ENCODE data around the gene ZFC3H1.
A peak's percentile ranks its signal among the peaks of the same experiment; 100 is the strongest.

The ZFC3H1 gene

DNA sequence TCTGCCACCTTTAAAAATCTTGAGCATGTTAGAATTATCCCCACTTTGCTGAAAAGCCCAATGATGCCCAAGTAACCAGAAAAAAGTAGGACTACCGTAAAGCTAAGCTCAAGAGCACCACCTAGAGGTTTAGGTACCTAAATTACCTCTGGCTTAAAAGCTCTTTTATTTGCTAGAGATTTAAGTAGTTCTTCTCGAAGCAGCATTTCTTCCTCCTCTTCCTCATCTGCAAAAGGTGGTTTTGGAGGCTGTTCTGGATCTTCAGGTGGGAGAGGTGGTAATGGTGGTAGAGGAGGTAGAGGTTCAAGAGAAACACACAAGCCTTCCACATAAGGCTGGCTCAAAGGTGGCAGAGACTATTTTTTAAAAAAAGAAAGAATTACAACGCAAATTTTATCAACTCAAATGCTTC, 26.9 kb downstream of the ZFC3H1 start:
- no peak overlapping the region for H3K4me3 ChIP-seq (ENCODE audit: low read length)
- TF ChIP-seq, protein P1, sequence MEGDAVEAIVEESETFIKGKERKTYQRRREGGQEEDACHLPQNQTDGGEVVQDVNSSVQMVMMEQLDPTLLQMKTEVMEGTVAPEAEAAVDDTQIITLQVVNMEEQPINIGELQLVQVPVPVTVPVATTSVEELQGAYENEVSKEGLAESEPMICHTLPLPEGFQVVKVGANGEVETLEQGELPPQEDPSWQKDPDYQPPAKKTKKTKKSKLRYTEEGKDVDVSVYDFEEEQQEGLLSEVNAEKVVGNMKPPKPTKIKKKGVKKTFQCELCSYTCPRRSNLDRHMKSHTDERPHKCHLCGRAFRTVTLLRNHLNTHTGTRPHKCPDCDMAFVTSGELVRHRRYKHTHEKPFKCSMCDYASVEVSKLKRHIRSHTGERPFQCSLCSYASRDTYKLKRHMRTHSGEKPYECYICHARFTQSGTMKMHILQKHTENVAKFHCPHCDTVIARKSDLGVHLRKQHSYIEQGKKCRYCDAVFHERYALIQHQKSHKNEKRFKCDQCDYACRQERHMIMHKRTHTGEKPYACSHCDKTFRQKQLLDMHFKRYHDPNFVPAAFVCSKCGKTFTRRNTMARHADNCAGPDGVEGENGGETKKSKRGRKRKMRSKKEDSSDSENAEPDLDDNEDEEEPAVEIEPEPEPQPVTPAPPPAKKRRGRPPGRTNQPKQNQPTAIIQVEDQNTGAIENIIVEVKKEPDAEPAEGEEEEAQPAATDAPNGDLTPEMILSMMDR (conservative IDR thresholded peaks at IDR 0.05; ENCODE audit: low read depth, low read length), result peak; percentile 87
- peak; percentile 27 for DNase-seq (ENCODE audit: low read depth)

DNA sequence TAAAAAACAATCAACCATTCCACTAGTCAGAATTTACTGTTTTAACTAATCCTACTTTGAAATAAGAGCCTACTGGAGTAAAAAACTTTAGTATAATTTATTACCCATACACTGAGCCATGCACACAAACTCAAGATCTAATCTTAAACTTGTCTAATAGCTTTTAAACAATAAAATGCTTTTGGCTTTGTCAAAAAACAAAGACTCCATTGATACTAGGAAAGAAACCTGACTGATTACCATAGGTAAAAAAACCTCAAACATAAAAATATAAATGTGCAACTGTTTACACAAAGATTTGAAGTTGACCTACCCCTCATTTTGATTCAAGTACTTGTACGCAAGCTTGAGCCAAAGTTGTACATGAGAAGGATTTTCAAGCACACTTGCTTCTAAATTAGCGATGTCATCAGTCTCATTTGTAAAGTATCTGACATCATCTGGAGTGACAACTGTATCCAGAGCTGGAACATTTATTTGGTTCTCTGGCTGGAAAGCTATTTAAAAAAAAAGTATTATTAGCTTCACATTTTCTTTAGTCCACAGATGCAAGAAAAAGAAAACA, 36.1 kb downstream of the ZFC3H1 start:
- TF ChIP-seq, protein P1 (conservative IDR thresholded peaks at IDR 0.05; ENCODE audit: low read depth, low read length), result no peak
- H3K4me3 ChIP-seq (ENCODE audit: low read length), result no peak overlapping the region
- DNase-seq (ENCODE audit: low read depth), result no peak

DNA sequence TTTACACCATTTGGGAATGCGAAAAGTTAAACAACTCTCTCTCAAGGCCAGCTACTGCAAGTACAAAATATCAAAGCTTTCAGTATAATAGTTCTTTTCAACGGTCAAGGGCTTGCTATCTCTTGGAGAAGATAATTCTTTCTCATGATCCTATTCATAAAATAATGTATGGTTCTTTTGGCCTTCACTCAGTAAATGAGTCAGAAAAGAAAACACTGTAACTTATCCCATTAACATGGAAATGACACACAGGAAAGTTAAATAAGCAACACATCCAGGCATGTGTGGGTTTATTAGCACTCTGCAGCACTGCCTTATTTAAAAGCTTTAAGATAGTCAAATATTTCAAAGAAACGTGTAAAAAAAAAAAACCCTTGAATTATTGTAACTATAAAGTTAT, 36.9 kb downstream of the ZFC3H1 start:
- TF ChIP-seq, protein P1 (conservative IDR thresholded peaks at IDR 0.05; ENCODE audit: low read depth, low read length), result no peak
- no peak for DNase-seq (ENCODE audit: low read depth)
- no peak overlapping the region for H3K4me3 ChIP-seq (ENCODE audit: low read length)

DNA sequence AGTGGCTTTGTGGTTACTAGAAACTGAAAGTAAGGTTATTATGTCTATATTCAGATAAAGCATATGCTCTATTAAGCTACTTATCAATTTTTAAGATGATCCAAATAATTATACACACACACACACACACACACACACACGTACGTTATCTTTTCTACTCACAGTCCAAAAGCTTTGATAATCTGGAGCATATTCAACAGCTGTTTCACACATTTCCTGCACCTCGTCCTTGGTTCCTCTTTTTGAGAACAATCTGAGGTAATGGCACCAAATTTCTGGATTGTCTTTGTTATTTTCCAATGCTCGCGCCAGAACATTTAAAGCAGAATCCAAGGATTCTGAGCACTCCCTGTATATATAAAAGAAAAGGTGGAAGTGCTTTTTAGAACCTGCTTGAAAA, 37.5 kb downstream of the ZFC3H1 start:
- H3K4me3 ChIP-seq (ENCODE audit: low read length), result no peak overlapping the region
- DNase-seq (ENCODE audit: low read depth), result no peak
- TF ChIP-seq, protein P1 (conservative IDR thresholded peaks at IDR 0.05; ENCODE audit: low read depth, low read length), result no peak

DNA sequence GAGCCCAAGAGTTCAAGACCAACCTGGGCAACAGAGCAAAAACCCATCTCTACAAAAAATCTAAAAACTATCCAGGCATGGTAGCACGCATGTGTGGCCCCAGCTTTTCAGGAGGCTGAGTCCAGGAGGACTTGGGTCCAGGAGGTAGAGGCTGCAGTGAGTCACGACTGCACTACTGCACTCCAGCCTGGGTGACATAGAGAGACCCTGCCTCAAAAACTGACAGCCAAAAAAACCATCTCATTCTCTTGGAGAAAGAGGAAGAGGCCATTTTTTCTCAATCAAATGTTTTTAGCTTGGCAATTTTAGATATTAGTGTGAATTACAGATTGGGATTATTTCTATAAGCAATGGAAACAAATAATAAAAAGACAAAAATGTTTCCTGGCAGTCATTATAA, 38.2 kb downstream of the ZFC3H1 start:
- TF ChIP-seq, protein P1 (conservative IDR thresholded peaks at IDR 0.05; ENCODE audit: low read depth, low read length), result no peak
- DNase-seq (ENCODE audit: low read depth), result no peak
- no peak overlapping the region for H3K4me3 ChIP-seq (ENCODE audit: low read length)

DNA sequence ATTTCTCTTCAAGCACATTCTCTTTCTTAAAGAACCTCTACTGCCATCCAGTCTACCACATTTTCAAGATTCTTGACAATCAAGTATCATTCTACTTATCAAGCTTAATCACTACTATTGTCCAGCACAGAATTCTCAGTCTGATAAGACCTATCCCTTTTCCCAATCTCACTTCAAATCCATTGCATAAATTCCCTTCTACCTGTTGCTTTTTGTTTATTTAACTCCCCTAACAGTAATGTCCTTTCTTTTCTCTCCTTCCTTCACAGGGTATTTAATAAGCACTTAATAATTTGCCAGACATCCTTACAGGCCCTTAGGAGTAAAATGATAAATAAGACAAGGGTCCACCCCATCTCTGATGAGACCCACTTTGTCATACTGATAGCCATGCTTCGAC, 41.7 kb downstream of the ZFC3H1 start:
- no peak for DNase-seq (ENCODE audit: low read depth)
- no peak overlapping the region for H3K4me3 ChIP-seq (ENCODE audit: low read length)
- TF ChIP-seq, protein P1 (conservative IDR thresholded peaks at IDR 0.05; ENCODE audit: low read depth, low read length), result no peak

DNA sequence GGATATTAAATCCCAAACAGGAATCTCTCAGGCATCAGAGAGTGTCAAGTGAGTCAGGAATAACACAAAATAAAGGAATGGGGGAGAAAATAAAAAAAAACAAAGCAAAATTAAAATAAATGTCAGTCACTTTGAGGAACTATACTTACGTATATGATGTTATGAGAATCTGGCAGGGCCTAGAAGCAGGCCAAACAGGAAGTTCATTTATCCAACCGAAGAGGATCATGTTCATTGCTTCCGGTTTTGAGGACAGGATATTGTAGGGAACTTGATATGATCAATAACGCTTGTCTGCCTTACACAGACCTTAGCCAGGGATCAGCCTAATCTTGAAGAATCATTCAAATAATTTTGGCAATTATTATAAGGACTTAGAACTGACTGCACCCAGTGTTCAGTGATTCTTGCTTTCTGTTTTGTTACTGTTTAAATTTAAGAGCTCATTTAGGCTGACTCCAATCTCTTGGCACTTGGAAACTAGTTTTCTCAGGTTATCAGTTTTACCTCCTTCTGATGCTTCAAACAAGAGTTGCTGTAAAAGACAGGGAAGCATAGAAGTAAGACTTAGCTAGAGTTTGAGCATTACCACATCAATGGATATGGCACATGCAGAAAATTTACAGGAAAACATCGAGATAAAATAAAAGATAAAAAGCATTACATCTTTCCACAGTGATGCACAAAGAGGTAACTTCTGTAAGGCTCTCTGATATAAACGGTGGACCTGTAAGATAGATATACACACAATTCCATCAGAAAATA, 53.4 kb downstream of the ZFC3H1 start:
- TF ChIP-seq, protein P1 (conservative IDR thresholded peaks at IDR 0.05; ENCODE audit: low read depth, low read length), result no peak
- no peak for DNase-seq (ENCODE audit: low read depth)
- no peak overlapping the region for H3K4me3 ChIP-seq (ENCODE audit: low read length)
